Rectal smooth muscle tissue (tissue), 1 donor: ENCODE results near the gene SCUBE3.

Source experiments
- H3K27ac ChIP-seq: one replicate; pipeline ENCODE4 v1.7.0; 2013; ENCODE audit warnings: low read depth, low read length, inconsistent platforms
- H3K27me3 ChIP-seq: one replicate; pipeline ENCODE4 v1.7.0; 2013; ENCODE audit warnings: low read length; ENCODE audit not compliant: control insufficient read depth, insufficient read depth
- H3K36me3 ChIP-seq: one replicate; pipeline ENCODE4 v1.7.0; 2013; ENCODE audit warnings: low read length; ENCODE audit not compliant: control insufficient read depth, insufficient read depth
- H3K4me1 ChIP-seq: one replicate; pipeline ENCODE4 v1.7.0; 2013; ENCODE audit warnings: low read length; ENCODE audit not compliant: control insufficient read depth, insufficient read depth
- H3K4me3 ChIP-seq: one replicate; pipeline ENCODE4 v1.7.0; 2013; ENCODE audit warnings: low read length
- H3K9ac ChIP-seq: one replicate; pipeline ENCODE4 v1.7.0; 2013; ENCODE audit warnings: low read length

SCUBE3 gene

DNA sequence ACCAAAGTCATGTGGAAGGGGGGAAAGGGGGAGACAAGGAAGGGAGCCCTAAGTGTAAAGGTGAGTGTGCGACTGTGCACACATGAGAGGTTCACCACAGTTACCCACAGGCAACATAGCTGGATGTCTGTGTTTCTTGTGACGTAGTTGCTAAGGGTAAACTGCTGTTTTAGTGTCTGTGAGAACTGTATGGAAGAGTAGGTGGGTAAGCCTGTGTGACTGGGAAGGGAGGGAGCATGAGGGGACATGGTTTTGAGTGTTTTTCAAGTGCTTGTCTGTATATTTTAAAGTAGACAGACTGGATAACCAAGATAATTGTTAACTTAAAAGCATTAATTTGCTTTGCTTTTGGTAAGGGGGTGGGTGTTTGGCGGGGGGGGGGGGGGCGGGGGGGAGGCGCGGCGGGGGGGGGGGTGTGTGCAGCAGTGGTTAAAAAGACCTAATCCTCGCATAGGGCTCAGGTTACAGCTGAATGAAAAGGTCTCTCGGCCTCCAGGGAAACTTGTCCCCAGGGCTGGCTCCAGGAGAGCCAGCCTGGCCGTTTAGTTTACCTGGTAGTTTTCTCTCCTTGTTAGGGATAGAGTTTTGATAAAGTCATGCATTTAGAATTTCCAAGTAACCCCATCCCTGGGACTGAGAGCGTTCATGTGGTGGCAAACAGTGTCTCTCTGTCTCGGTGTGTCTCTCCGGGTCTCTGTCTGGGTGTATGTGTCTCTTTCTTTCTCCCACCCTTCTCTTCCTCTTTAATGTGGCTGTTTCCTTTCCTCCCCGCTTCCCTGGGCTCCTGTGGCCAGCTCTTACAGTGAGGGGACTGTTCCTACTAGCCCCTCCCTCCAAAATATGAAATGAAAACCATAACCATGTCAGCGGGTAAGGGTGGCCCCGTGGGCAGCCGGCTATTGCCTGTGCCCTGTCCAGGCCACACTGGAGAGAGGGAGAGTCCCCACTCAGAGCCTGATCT, 3.4 kb downstream of the SCUBE3 start:
- H3K27ac ChIP-seq, result no peak overlapping the region
- no peak overlapping the region for H3K9ac ChIP-seq

DNA sequence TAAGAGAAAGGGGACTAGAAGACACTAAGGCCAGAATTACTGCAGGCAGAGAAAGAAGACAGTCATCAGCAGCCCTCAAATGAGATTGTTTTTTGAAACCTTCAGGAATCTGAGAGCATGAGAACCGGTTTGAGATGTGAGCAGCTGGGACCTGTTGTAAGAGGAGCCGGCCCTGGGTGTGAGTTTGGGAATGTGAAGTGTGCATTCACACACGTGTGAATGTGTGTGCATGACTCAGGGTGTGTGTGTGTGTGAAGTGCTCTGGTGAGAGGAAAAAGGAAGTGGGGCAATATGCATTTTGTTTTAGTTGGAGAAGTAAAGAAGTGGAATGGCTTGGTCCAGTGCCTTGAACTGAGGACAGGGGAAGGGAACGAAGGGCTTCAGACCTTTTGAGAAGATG, 4.3 kb downstream of the SCUBE3 start:
- Histone ChIP-seq H3K4me3 (no peak overlapping the region), H3K4me1 (no peaks in the 10 kb centered on the region), H3K9ac (no peak overlapping the region), H3K27me3 (peaks cover 2% of the 10 kb centered on the region), H3K27ac (no peak overlapping the region), H3K36me3 (no peaks in the 10 kb centered on the region)

More for the DNA sequence above, 3.4 kb downstream of the SCUBE3 start:
- H3K36me3 ChIP-seq, result no peaks in the 10 kb centered on the region
- H3K4me1 ChIP-seq, result no peaks in the 10 kb centered on the region
- H3K4me3 ChIP-seq, result no peak overlapping the region
- H3K27me3 ChIP-seq, result peaks cover 2% of the 10 kb centered on the region

DNA sequence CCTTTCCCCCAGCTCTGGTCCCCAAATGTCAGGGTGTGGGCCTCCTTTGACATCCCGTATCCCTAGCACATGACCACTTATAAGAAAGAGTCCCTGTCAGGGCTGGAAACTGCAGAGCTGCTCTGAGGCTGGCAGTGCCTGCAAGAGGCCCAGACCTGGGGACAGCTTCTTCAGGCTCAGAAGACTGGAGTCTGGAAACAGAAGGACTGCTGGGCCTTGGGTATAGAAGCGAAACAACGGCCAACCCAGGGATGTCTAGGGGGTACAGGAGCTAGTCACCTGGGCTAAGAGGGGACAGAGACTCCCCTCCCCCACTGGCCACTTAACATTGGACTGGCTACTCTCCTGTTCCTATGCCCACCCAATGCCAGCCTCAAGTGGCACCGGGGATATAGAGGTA, 4.7 kb downstream of the SCUBE3 start:
- H3K4me3 ChIP-seq, result no peak overlapping the region
- H3K4me1 ChIP-seq, result no peaks in the 10 kb centered on the region
- no peak overlapping the region for H3K9ac ChIP-seq
- H3K27ac ChIP-seq, result no peak overlapping the region
- H3K27me3 ChIP-seq, result peaks cover 2% of the 10 kb centered on the region
- no peaks in the 10 kb centered on the region for H3K36me3 ChIP-seq

DNA sequence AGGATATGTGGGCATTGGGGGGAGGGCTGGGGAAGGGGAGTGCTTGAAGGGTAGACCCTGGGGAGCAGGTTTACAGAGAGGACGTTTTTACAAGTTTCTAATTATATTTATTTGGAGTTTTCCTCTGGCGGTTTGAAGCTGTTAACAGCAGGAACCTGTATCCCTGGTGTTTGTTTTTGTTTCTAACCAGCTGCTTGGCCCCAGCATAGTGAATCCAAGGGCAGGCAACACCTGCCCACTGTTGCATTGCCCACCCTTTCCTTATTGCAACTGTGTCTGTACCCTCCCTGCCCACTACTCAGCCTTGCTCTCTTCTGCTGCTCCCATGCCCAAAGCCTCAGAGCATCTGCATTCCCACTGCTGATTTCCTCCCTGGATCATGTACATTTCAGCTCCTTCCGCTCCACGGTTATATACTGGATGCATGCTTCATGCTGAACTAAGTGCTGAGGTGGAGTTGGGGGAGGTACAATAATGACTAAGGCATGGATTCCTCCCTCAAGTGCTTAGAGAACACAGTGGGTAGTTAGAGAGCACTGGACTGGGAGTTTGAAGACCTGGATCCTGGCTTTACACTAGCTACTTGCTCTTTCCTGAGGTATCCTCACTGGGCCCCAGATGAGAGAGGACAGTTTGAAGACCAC, 6.0 kb downstream of the SCUBE3 start:
- Histone ChIP-seq H3K27me3 (peaks cover 2% of the 10 kb centered on the region), H3K4me3 (no peak overlapping the region), H3K27ac (no peak overlapping the region), H3K36me3 (no peaks in the 10 kb centered on the region), H3K4me1 (no peaks in the 10 kb centered on the region), H3K9ac (no peak overlapping the region)

DNA sequence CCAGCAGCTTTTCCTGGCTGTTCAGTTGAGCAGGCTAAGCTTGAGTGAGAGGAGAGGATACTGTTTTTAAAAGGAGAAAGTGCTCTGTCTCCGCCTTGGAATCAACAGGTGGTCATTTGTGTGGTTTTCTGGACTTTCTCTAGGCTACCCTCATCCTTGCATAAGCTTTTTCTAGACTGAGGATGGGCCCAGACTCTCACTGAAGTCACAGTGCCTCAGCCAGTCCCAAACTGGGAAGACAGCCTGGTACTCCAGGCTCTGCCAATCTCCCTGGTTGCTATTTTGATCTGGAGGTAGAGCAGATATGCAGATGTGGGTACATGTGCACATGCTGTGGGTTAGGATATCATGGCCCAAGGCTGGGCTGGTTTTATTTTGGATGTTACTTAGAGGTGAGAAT, 7.0 kb downstream of the SCUBE3 start:
- H3K4me3 ChIP-seq, result no peak overlapping the region
- no peaks in the 10 kb centered on the region for H3K36me3 ChIP-seq
- no peaks in the 10 kb centered on the region for H3K27me3 ChIP-seq
- H3K27ac ChIP-seq, result no peak overlapping the region
- H3K4me1 ChIP-seq, result no peaks in the 10 kb centered on the region
- no peak overlapping the region for H3K9ac ChIP-seq

DNA sequence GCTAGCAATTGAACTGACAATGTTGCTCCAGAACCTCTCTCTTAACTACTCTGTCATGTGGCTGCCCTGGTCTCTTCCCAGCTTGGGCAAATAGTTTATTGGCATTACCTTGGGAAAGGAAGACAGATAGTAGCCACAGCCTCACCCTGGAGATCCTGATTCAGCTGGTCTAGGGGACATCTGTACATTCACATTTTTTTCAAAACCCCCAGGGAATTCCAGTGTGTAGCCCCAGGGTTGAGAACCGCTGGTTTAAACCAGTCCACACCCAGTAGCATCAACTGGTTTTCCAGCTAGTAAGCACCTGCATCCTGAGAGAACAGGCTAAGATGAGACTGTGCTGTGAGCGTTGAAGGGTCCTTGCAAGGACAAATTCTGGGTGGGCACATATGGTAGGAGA, 9.6 kb downstream of the SCUBE3 start:
- H3K9ac ChIP-seq, result no peak overlapping the region
- H3K27ac ChIP-seq, result no peak overlapping the region
- no peaks in the 10 kb centered on the region for H3K4me1 ChIP-seq
- no peak overlapping the region for H3K4me3 ChIP-seq
- no peaks in the 10 kb centered on the region for H3K27me3 ChIP-seq
- no peaks in the 10 kb centered on the region for H3K36me3 ChIP-seq

DNA sequence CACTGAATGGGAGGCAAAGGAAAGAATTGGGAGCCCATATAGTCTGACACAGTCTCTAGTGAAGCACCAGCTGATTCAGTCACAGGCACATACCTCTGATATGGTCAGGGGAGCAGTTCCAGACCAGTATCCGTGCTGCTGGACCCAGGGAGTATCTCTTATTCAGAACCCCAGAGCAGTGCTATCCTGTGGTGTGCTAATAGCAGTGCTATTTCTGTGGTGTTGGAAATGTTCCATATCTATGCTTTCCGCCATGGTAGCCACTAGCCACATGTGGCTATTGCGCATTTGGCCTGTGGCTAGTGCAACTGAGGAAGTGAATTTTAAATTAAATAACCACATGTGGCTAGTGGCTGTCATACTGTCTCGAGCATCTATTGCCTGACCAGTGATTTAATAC, 11.0 kb downstream of the SCUBE3 start:
- Histone ChIP-seq H3K4me3 (no peak overlapping the region), H3K36me3 (no peaks in the 10 kb centered on the region), H3K9ac (no peak overlapping the region), H3K4me1 (no peaks in the 10 kb centered on the region), H3K27me3 (no peaks in the 10 kb centered on the region), H3K27ac (no peak overlapping the region)

DNA sequence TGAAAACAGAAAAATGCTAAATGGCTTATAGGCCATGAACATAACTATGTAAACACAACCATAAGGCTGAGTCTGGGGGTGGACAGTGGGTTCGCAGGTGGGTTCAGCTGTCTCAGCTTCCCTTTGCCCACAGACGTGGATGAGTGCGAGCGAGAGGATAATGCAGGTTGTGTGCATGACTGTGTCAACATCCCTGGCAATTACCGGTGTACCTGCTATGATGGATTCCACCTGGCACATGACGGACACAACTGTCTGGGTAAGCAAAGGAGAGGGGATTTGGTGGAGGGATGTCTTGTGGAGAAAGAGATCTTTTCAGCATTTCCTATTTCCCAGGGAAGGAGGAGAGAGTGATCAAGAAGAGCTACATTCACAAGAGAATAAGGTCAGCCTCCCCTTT, 14.7 kb downstream of the SCUBE3 start:
- no peak overlapping the region for H3K27ac ChIP-seq
- no peaks in the 10 kb centered on the region for H3K36me3 ChIP-seq
- no peak overlapping the region for H3K4me3 ChIP-seq
- H3K27me3 ChIP-seq, result no peaks in the 10 kb centered on the region
- no peak overlapping the region for H3K9ac ChIP-seq
- H3K4me1 ChIP-seq, result peaks cover 15% of the 10 kb centered on the region

DNA sequence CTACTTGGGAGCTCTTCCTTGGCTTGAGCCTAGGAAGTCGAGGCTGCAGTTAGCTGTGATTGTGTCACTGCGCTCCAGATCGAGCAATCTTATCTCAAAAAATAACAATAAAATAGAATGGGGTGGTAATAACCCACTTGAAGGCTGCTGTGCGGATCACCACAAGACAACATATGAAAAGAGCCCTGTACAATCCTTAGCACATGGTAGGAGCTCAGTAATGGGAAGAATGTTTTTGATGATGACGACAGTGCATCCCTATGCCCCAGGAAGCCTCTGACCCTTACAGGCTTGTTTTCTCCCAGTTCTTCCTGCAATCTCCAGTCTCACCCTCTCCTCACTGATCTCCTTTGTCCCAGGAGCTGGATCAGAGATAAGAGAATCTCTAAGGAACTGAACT, 15.5 kb downstream of the SCUBE3 start:
- H3K4me1 ChIP-seq, result peaks cover 15% of the 10 kb centered on the region
- H3K4me3 ChIP-seq, result no peak overlapping the region
- no peak overlapping the region for H3K27ac ChIP-seq
- H3K36me3 ChIP-seq, result no peaks in the 10 kb centered on the region
- no peaks in the 10 kb centered on the region for H3K27me3 ChIP-seq
- H3K9ac ChIP-seq, result no peak overlapping the region

DNA sequence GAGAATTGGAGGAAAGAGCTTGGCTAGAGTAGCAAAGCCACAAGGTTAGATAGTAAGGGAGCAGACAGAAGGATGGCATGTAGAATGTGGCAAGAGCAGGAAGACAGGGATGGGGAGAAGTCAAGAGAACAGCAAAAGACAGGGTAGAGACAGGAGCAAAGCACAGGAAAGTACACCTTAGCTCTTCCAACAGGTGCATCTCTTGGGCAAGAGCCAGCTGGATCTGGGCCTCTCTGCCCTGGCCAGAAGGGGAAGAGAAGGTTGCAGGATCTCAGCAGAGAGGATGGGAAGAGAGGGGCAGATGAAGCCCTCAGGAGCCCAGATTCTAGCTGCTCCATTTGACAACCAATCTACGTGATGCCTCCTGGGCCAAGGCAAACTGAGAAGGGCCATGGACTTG, 16.7 kb downstream of the SCUBE3 start:
- H3K4me1 ChIP-seq, result peaks cover 15% of the 10 kb centered on the region
- H3K4me3 ChIP-seq, result no peak overlapping the region
- H3K27ac ChIP-seq, result no peak overlapping the region

DNA sequence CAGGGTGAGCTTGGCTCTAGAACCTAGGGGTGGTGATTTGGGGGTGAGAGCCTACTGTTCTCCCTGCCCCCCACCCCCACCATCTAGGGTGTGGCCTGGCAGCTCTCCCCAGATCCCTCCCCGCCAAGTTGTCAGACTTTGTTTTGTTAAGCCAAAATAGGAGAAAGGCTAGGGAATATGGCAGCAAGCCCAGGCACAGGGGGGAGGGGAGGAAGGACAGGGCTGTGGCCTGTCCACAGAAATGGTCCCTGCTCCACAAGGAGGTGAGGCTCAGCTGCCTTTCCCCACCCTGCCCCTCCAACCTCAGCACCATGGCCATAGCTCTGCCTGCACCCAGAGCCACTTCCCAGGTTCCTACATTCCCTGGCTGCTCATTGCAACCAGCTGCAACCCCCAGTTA, 17.2 kb downstream of the SCUBE3 start:
- Histone ChIP-seq H3K4me3 (no peak overlapping the region), H3K27ac (no peak overlapping the region), H3K36me3 (no peaks in the 10 kb centered on the region), H3K27me3 (no peaks in the 10 kb centered on the region), H3K4me1 (peaks cover 15% of the 10 kb centered on the region), H3K9ac (no peak overlapping the region)

More for the DNA sequence above, 16.7 kb downstream of the SCUBE3 start:
- Histone ChIP-seq H3K36me3 (no peaks in the 10 kb centered on the region), H3K27me3 (no peaks in the 10 kb centered on the region), H3K9ac (no peak overlapping the region)

DNA sequence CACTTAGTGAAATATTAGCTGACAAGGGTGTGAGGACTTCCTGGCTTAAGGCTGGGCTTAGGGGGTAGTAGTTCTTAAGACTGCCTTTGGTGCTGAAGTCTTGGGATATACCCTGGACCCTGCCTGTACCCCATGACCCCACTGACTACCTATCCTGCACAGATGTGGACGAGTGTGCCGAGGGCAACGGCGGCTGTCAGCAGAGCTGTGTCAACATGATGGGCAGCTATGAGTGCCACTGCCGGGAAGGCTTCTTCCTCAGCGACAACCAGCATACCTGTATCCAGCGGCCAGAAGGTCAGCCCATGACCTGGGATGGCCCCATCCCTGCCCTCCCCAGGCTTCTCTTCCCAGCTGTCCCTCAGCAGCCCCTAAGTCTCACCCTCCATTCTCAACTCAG, 17.8 kb downstream of the SCUBE3 start:
- H3K4me1 ChIP-seq, result peaks cover 15% of the 10 kb centered on the region
- H3K36me3 ChIP-seq, result no peaks in the 10 kb centered on the region

DNA sequence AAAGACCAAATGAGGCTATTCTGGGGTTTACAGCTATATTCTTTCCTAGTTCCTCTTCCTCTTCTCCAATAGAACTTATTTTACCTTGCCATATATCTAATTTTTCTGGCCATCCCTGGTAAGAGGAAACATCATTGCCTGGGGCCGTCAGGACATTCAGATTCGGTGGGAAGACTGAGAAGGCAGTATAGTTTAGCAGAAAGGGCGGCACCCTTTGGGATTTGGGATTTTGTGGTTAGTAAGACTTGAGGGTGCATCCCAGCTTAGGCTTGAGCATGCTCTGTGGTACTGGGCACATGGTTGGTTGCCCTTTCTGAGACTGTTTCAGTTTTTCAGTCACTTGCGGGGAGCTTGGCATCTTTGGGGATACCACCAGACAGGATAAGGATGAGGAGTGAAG, 21.1 kb downstream of the SCUBE3 start:
- H3K4me1 ChIP-seq, result peaks cover 34% of the 10 kb centered on the region
- no peaks in the 10 kb centered on the region for H3K36me3 ChIP-seq
- no peak overlapping the region for H3K27ac ChIP-seq
- no peak overlapping the region for H3K9ac ChIP-seq
- no peak overlapping the region for H3K4me3 ChIP-seq
- no peaks in the 10 kb centered on the region for H3K27me3 ChIP-seq

More for the DNA sequence above, 17.8 kb downstream of the SCUBE3 start:
- H3K27me3 ChIP-seq, result no peaks in the 10 kb centered on the region
- H3K9ac ChIP-seq, result no peak overlapping the region
- H3K27ac ChIP-seq, result no peak overlapping the region
- no peak overlapping the region for H3K4me3 ChIP-seq
